SK-N-SH treated with all-trans-retinoic acid at 6 μM for 48 hours (cell line): ENCODE results near the gene ZNF254.
"Not testable (repeated sequence)": the region's sequence is repeated elsewhere in the genome, so short reads cannot be mapped to it uniquely, and the experiment has no call there.

Experiments
- ATAC-seq: fragments of 200-7000 bp; cut with Tn5 transposase; 3 replicates; pipeline ENCODE4 v1.9.1; 2020; ENCODE audit warnings: mild to moderate bottlenecking, moderate library complexity
- ARNTL ChIP-seq: fragments of 450-650 bp; formaldehyde crosslinking; IDR thresholded peaks from 2 replicates; pipeline ENCODE4 v1.5.0; 2020; ENCODE audit warnings: low read depth, mild to moderate bottlenecking, moderate library complexity, borderline replicate concordance
- BACH2 ChIP-seq: fragments of 250-450 bp; sonication (Bioruptor Pico); IDR thresholded peaks from 2 replicates; pipeline ENCODE4 v1.9.0; 2021; ENCODE audit warnings: mild to moderate bottlenecking, borderline replicate concordance
- CSDC2 ChIP-seq: fragments of 250-450 bp; sonication (Bioruptor Pico); IDR thresholded peaks from 2 replicates; pipeline ENCODE4 v1.5.0; 2020; ENCODE audit warnings: mild to moderate bottlenecking, moderate library complexity
- GLIS3 ChIP-seq: fragments of 250-450 bp; sonication (Bioruptor Pico); IDR thresholded peaks from 2 replicates; pipeline ENCODE4 v1.5.0; 2020; ENCODE audit warnings: mild to moderate bottlenecking, moderate library complexity
- ISL1 ChIP-seq: fragments of 250-450 bp; sonication (Bioruptor Pico); IDR thresholded peaks from 2 replicates; pipeline ENCODE4 v2.1.2; 2022; ENCODE audit warnings: mild to moderate bottlenecking, moderate library complexity
- OSR1 ChIP-seq: fragments of 250-450 bp; sonication (Bioruptor Pico); IDR thresholded peaks from 2 replicates; pipeline ENCODE4 v1.8.0; 2022; ENCODE audit warnings: moderate library complexity, mild to moderate bottlenecking, inconsistent platforms
- PPARA ChIP-seq: fragments of 250-450 bp; sonication (Bioruptor Pico); IDR thresholded peaks from 2 replicates; pipeline ENCODE4 v1.5.0; 2020; ENCODE audit warnings: mild to moderate bottlenecking, borderline replicate concordance
- RARB ChIP-seq: fragments of 250-450 bp; sonication (Bioruptor Pico); IDR thresholded peaks from 2 replicates; pipeline ENCODE4 v1.8.0; 2021; ENCODE audit warnings: mild to moderate bottlenecking, moderate library complexity
- SNAI2 ChIP-seq: fragments of 250-450 bp; sonication (Bioruptor Pico); IDR thresholded peaks from 2 replicates; pipeline ENCODE4 v1.5.0; 2020; ENCODE audit warnings: mild to moderate bottlenecking, moderate library complexity
- TCF4 ChIP-seq: fragments of 250-450 bp; sonication (Bioruptor Pico); IDR thresholded peaks from 2 replicates; pipeline ENCODE4 v1.8.0; 2021; ENCODE audit warnings: mild to moderate bottlenecking, moderate library complexity, borderline replicate concordance
- TOX ChIP-seq: fragments of 250-450 bp; sonication (Bioruptor Pico); IDR thresholded peaks from 2 replicates; pipeline ENCODE4 v1.8.0; 2021; ENCODE audit warnings: mild to moderate bottlenecking, moderate library complexity, borderline replicate concordance
- ZFP3 ChIP-seq: fragments of 250-450 bp; sonication (Bioruptor Pico); IDR thresholded peaks from 2 replicates; pipeline ENCODE4 v1.5.0; 2020; ENCODE audit warnings: mild to moderate bottlenecking, moderate library complexity
- ZFP30 ChIP-seq: fragments of 450-650 bp; formaldehyde crosslinking; IDR thresholded peaks from 2 replicates; pipeline ENCODE4 v1.5.0; 2022; ENCODE audit warnings: mild to moderate bottlenecking, moderate library complexity
- ZNF565 ChIP-seq: fragments of 450-650 bp; formaldehyde crosslinking; conservative IDR thresholded peaks from 2 replicates; pipeline ENCODE4 v1.5.0; 2020; ENCODE audit warnings: low read depth, mild to moderate bottlenecking, moderate library complexity
- ZNF70 ChIP-seq: fragments of 450-650 bp; formaldehyde crosslinking; IDR thresholded peaks from 2 replicates; pipeline ENCODE4 v1.5.0; 2020; ENCODE audit warnings: mild to moderate bottlenecking, moderate library complexity
- ZNF8 ChIP-seq: fragments of 450-650 bp; formaldehyde crosslinking; IDR thresholded peaks from 2 replicates; pipeline ENCODE4 v1.5.0; 2020; ENCODE audit warnings: mild to moderate bottlenecking, moderate library complexity
- TF ChIP-seq, protein P1 (sequence below): fragments of 250-450 bp; sonication (Bioruptor Pico); IDR thresholded peaks from 2 replicates; pipeline ENCODE4 v1.5.1; 2020; ENCODE audit warnings: low read depth, mild to moderate bottlenecking, moderate library complexity
- TF ChIP-seq, protein P2 (sequence below): fragments of 250-450 bp; sonication (Bioruptor Pico); IDR thresholded peaks from 2 replicates; pipeline ENCODE4 v1.5.1; 2021; ENCODE audit warnings: mild to moderate bottlenecking, moderate library complexity
- TF ChIP-seq, protein P3 (sequence below): fragments of 250-450 bp; sonication (Bioruptor Pico); IDR thresholded peaks from 2 replicates; pipeline ENCODE4 v1.8.0; 2020; ENCODE audit warnings: mild to moderate bottlenecking, moderate library complexity, borderline replicate concordance
- TF ChIP-seq, protein P4 (sequence below): fragments of 250-450 bp; sonication (Bioruptor Pico); IDR thresholded peaks from 2 replicates; pipeline ENCODE4 v1.5.0; 2020; ENCODE audit warnings: mild to moderate bottlenecking, moderate library complexity
- TF ChIP-seq, protein P5 (sequence below): fragments of 250-450 bp; sonication (Bioruptor Pico); IDR thresholded peaks from 2 replicates; pipeline ENCODE4 v1.8.0; 2021; ENCODE audit warnings: low read depth, mild to moderate bottlenecking, moderate library complexity, borderline replicate concordance

The ZNF254 gene

DNA sequence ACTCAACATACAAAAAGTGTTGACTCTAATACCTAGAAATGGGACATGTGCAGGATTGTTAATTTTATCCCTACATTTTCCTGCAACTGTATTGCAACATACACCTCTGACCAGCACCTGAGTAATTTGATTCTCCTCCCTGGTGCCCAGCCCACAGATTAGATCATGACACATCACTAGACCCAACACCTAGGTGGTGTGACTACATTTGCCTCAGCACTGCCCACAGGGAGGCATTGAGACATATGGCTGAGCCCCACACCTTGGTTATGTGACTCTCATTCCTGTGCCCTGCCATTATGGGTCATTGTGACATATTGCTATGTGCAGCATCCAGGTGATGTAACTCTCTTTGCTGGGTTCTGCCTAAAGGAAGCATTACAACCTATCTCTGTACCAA is 13.2 kb upstream of the ZNF254 start:
- TF ChIP-seq ZNF8 (CRISPR knock-in tag) (no peak), GLIS3 (CRISPR knock-in tag) (no peak), RARB (no peak), ZNF70 (CRISPR knock-in tag) (no peak), BACH2 (CRISPR knock-in tag) (no peak)
- TF ChIP-seq, protein P1, sequence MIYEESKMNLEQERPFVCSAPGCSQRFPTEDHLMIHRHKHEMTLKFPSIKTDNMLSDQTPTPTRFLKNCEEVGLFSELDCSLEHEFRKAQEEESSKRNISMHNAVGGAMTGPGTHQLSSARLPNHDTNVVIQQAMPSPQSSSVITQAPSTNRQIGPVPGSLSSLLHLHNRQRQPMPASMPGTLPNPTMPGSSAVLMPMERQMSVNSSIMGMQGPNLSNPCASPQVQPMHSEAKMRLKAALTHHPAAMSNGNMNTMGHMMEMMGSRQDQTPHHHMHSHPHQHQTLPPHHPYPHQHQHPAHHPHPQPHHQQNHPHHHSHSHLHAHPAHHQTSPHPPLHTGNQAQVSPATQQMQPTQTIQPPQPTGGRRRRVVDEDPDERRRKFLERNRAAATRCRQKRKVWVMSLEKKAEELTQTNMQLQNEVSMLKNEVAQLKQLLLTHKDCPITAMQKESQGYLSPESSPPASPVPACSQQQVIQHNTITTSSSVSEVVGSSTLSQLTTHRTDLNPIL (CRISPR knock-in tag), result no peak
- ATAC-seq, result no peak

DNA sequence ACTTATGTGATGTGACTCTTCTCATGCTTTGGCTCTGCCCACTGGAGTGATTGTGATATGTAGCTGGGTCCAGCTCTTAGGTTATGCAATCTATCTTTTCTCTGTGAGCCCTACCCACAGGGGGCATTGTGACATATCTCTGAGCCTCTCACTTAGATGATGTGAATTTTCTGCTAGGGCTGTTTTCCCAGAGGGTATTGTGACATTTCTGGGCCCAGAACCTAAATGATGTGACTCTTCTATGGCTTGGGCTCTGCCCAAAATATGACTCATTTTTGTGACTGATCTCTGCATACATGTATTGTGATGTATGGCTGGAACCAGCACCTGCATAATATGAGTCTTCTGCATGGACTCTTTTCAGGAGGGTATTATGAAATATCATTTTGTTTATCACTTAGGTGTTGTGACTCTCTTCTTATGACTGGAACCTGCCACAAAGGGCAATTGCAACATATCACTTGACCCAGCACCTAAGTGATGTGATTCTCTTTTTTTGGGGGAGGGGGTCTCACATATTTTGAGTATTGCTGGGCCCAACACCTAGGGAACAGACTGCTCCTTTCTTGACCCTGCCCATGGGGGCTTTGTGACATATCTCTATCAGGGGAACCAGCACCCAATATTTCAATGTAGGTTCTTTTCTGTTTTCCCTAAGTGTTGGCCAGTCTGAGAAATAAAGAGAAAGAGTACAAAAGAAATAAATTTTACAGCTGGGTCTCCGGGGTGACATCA is 12.1 kb upstream of the ZNF254 start:
- TF ChIP-seq ISL1 (CRISPR knock-in tag) (no peak), BACH2 (CRISPR knock-in tag) (no peak), SNAI2 (CRISPR knock-in tag) (no peak), ZNF8 (CRISPR knock-in tag) (no peak)
- TF ChIP-seq, protein P2, sequence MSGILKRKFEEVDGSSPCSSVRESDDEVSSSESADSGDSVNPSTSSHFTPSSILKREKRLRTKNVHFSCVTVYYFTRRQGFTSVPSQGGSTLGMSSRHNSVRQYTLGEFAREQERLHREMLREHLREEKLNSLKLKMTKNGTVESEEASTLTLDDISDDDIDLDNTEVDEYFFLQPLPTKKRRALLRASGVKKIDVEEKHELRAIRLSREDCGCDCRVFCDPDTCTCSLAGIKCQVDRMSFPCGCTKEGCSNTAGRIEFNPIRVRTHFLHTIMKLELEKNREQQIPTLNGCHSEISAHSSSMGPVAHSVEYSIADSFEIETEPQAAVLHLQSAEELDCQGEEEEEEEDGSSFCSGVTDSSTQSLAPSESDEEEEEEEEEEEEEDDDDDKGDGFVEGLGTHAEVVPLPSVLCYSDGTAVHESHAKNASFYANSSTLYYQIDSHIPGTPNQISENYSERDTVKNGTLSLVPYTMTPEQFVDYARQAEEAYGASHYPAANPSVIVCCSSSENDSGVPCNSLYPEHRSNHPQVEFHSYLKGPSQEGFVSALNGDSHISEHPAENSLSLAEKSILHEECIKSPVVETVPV (CRISPR knock-in tag), result no peak
- TF ChIP-seq, all 23 proteins: peak for 0
- no peak for ATAC-seq

DNA sequence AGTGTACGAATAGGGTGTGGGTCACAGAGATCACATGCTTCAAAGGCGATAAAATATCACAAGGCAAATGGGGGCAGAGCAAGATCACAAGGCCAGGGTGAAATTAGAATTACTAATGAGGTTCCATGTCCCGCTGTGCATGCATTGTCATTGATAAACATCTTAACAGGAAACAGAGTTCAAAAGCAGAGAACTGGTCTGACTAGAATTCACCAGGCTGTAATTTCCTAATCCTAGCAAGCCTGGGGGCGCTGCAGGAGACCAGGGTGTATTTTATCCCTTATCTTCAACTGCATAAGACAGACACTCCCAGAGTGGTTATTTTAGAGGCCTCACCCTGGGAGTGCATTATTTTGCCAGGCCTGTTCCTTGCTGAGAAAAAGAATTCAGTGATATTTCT is 11.5 kb upstream of the ZNF254 start:
- ATAC-seq, result not testable (repeated sequence)

DNA sequence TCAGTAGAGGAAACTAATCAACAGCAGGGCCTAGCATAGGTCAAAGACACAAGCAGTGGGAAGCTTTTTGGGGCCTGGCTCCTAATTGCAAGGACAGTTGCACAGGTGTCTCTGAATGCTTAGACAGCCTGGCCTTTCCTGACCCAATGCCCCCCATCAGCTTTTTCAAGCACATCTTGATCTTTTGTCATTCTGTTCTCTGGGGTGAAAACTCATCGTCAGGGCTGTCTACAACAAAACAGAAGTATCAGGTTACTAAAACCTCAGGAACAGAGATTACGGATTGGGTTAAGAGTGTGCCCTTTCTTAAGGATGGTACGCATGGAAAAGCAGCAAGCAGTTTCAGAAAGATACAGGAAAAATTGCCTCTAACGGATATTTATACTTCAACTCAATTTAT is 8.3 kb upstream of the ZNF254 start:
- ATAC-seq, result no peak
- TF ChIP-seq, protein P3, sequence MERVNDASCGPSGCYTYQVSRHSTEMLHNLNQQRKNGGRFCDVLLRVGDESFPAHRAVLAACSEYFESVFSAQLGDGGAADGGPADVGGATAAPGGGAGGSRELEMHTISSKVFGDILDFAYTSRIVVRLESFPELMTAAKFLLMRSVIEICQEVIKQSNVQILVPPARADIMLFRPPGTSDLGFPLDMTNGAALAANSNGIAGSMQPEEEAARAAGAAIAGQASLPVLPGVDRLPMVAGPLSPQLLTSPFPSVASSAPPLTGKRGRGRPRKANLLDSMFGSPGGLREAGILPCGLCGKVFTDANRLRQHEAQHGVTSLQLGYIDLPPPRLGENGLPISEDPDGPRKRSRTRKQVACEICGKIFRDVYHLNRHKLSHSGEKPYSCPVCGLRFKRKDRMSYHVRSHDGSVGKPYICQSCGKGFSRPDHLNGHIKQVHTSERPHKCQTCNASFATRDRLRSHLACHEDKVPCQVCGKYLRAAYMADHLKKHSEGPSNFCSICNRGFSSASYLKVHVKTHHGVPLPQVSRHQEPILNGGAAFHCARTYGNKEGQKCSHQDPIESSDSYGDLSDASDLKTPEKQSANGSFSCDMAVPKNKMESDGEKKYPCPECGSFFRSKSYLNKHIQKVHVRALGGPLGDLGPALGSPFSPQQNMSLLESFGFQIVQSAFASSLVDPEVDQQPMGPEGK (CRISPR knock-in tag), result no peak
- TF ChIP-seq CSDC2 (CRISPR knock-in tag), result no peak
- no peak for TF ChIP-seq OSR1 (CRISPR knock-in tag)
- TF ChIP-seq ARNTL (CRISPR knock-in tag), result no peak
- no peak for TF ChIP-seq ZNF565 (CRISPR knock-in tag)
- TF ChIP-seq SNAI2 (CRISPR knock-in tag), result no peak
- TF ChIP-seq, protein P2 (CRISPR knock-in tag), result no peak
- TF ChIP-seq ZNF8 (CRISPR knock-in tag), result no peak
- TF ChIP-seq ZNF70 (CRISPR knock-in tag), result no peak

DNA sequence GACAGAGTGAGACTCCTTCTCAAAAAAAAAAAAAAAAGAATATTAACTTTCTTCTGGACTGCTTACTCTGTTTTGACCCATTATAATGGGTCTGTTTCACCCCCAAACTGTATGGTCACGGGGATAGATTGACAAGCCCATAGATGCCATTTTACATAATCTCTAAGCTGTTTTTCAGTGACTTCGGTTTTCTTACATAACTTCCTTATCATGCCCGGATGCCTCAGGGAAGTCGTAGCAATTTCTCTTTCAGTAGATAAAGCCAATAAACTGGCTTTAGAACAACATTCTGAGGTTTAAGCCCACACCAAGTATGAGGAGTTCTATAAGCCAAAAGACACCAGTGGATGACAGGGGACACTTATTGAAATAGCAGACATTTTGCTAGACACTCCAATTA is 5.9 kb upstream of the ZNF254 start:
- ATAC-seq, result no peak
- TF ChIP-seq TCF4 (no peak), ZNF70 (CRISPR knock-in tag) (no peak), TOX (CRISPR knock-in tag) (no peak), OSR1 (CRISPR knock-in tag) (no peak), PPARA (CRISPR knock-in tag) (no peak), ARNTL (CRISPR knock-in tag) (no peak), ZFP30 (CRISPR knock-in tag) (no peak), ZFP3 (CRISPR knock-in tag) (no peak), ZNF565 (CRISPR knock-in tag) (no peak), SNAI2 (CRISPR knock-in tag) (no peak)
- TF ChIP-seq, protein P4, sequence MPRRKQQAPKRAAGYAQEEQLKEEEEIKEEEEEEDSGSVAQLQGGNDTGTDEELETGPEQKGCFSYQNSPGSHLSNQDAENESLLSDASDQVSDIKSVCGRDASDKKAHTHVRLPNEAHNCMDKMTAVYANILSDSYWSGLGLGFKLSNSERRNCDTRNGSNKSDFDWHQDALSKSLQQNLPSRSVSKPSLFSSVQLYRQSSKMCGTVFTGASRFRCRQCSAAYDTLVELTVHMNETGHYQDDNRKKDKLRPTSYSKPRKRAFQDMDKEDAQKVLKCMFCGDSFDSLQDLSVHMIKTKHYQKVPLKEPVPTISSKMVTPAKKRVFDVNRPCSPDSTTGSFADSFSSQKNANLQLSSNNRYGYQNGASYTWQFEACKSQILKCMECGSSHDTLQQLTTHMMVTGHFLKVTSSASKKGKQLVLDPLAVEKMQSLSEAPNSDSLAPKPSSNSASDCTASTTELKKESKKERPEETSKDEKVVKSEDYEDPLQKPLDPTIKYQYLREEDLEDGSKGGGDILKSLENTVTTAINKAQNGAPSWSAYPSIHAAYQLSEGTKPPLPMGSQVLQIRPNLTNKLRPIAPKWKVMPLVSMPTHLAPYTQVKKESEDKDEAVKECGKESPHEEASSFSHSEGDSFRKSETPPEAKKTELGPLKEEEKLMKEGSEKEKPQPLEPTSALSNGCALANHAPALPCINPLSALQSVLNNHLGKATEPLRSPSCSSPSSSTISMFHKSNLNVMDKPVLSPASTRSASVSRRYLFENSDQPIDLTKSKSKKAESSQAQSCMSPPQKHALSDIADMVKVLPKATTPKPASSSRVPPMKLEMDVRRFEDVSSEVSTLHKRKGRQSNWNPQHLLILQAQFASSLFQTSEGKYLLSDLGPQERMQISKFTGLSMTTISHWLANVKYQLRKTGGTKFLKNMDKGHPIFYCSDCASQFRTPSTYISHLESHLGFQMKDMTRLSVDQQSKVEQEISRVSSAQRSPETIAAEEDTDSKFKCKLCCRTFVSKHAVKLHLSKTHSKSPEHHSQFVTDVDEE (CRISPR knock-in tag), result no peak
- TF ChIP-seq, protein P2 (CRISPR knock-in tag), result no peak
- TF ChIP-seq, protein P5, sequence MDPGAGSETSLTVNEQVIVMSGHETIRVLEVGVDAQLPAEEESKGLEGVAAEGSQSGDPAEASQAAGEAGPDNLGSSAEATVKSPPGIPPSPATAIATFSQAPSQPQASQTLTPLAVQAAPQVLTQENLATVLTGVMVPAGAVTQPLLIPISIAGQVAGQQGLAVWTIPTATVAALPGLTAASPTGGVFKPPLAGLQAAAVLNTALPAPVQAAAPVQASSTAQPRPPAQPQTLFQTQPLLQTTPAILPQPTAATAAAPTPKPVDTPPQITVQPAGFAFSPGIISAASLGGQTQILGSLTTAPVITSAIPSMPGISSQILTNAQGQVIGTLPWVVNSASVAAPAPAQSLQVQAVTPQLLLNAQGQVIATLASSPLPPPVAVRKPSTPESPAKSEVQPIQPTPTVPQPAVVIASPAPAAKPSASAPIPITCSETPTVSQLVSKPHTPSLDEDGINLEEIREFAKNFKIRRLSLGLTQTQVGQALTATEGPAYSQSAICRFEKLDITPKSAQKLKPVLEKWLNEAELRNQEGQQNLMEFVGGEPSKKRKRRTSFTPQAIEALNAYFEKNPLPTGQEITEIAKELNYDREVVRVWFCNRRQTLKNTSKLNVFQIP (CRISPR knock-in tag), result no peak
